Neural progenitor cell (in vitro differentiated cells): ENCODE data around the gene ACSBG1. TPM values are rescaled to one million over a fixed set of nuclear protein-coding genes. Genes with fewer than 3 reads are reported as not detected.

Experiments
- DNase-seq: peaks from one replicate; pipeline ENCODE4 v3.0.0-alpha.2; 2016; ENCODE audit warnings: low spot score
- H2AFZ ChIP-seq: fragments of 200-600 bp; sonication (generic); replicated peaks from 2 replicates; pipeline ENCODE4 v1.6.1; 2016; ENCODE audit warnings: antibody characterized with exemption
- H3F3A ChIP-seq: fragments of 200-600 bp; sonication (generic); 2 replicates; pipeline ENCODE4 v1.6.1; 2016; ENCODE audit warnings: antibody characterized with exemption, low read depth
- H3K27ac ChIP-seq: fragments of 200-600 bp; sonication (generic); 2 replicates; pipeline ENCODE4 v1.5.1; 2016; ENCODE audit warnings: mild to moderate bottlenecking
- H3K27me3 ChIP-seq: fragments of 200-600 bp; sonication (generic); 2 replicates; pipeline ENCODE4 v1.6.1; 2016; ENCODE audit warnings: mild to moderate bottlenecking, moderate library complexity
- H3K36me3 ChIP-seq: fragments of 200-600 bp; sonication (generic); 2 replicates; pipeline ENCODE4 v1.5.1; 2016
- H3K4me1 ChIP-seq: fragments of 200-600 bp; sonication (generic); 2 replicates; pipeline ENCODE4 v1.6.1; 2016; ENCODE audit warnings: mixed run types
- H3K4me2 ChIP-seq: fragments of 200-600 bp; sonication (generic); 2 replicates; pipeline ENCODE4 v1.6.1; 2016
- H3K4me3 ChIP-seq: fragments of 200-600 bp; sonication (generic); 2 replicates; pipeline ENCODE4 v1.5.1; 2016
- H3K79me2 ChIP-seq: fragments of 200-600 bp; sonication (generic); 2 replicates; pipeline ENCODE4 v1.6.1; 2016; ENCODE audit warnings: low read depth
- H3K9ac ChIP-seq: fragments of 200-600 bp; sonication (generic); 2 replicates; pipeline ENCODE4 v1.6.1; 2016
- H3K9me3 ChIP-seq: fragments of 200-600 bp; sonication (generic); 2 replicates; pipeline ENCODE4 v1.5.1; 2016; ENCODE audit warnings: low read depth
- H4K20me1 ChIP-seq: fragments of 200-600 bp; sonication (generic); 2 replicates; pipeline ENCODE4 v1.6.1; 2016; ENCODE audit warnings: low read depth
- H3K27ac Mint-ChIP-seq: 3 replicates; pipeline ENCODE4 v1.8.0; 2021; ENCODE audit warnings: mixed read lengths
- H3K27me3 Mint-ChIP-seq: 2 replicates; pipeline ENCODE4 v1.8.0; 2022; ENCODE audit warnings: low read depth, mild to moderate bottlenecking, inconsistent platforms, moderate library complexity, mixed read lengths; ENCODE audit not compliant: insufficient read depth
- H3K36me3 Mint-ChIP-seq: 3 replicates; pipeline ENCODE4 v1.8.0; 2021; ENCODE audit warnings: mixed read lengths
- H3K4me1 Mint-ChIP-seq: 3 replicates; pipeline ENCODE4 v1.8.0; 2021; ENCODE audit warnings: mixed read lengths
- H3K4me3 Mint-ChIP-seq: 3 replicates; pipeline ENCODE4 v1.8.0; 2021; ENCODE audit warnings: mild to moderate bottlenecking, moderate library complexity, mixed read lengths
- H3K9me3 Mint-ChIP-seq: 3 replicates; pipeline ENCODE4 v1.8.0; 2020; ENCODE audit warnings: mixed read lengths
- CTCF ChIP-seq: fragments of 200-600 bp; sonication (generic); IDR thresholded peaks from 2 replicates; pipeline ENCODE4 v1.5.1; 2017; ENCODE audit warnings: antibody characterized with exemption, mild to moderate bottlenecking
- EZH2 ChIP-seq: fragments of 200-600 bp; sonication (generic); IDR thresholded peaks from 2 replicates; pipeline ENCODE4 v1.6.1; 2017; ENCODE audit warnings: antibody characterized with exemption, mild to moderate bottlenecking, moderate library complexity
- EZH2phosphoT487 ChIP-seq: fragments of 200-600 bp; sonication (generic); IDR thresholded peaks from 2 replicates; pipeline ENCODE4 v1.6.1; 2017; ENCODE audit warnings: antibody characterized with exemption
- total RNA-seq: library from RNA; depleted of rRNA; stranded (reverse); fragments of >200 nt; gene quantifications from 2 replicates; pipeline ENCODE4 v1.2.3, GENCODE V29; 2015; ENCODE audit warnings: low replicate concordance

The ACSBG1 gene
- total RNA-seq, 1 donor from 2014 or later, result 0.11 TPM

- Histone ChIP-seq H3K27me3 (no peaks in the 10 kb centered on the region), H3K4me3 (no peak overlapping the region), H3K79me2 (no peaks in the 10 kb centered on the region), H3F3A (no peaks in the 10 kb centered on the region), H3K9ac (no peak overlapping the region), H3K4me1 (no peaks in the 10 kb centered on the region), H3K36me3 (no peaks in the 10 kb centered on the region), H3K4me2 (no peak overlapping the region), H2AFZ (no peak overlapping the region), H3K9me3 (no peaks in the 10 kb centered on the region), H3K27ac (no peak overlapping the region), H4K20me1 (no peaks in the 10 kb centered on the region)
- Mint-ChIP-seq H3K4me3 (no peak overlapping the region), H3K27ac (no peak overlapping the region), H3K9me3 (no peaks in the 10 kb centered on the region), H3K4me1 (no peaks in the 10 kb centered on the region), H3K36me3 (peaks cover 2% of the 10 kb centered on the region), H3K27me3 (peaks cover 2% of the 10 kb centered on the region)
- DNase-seq, result peak; percentile 84
- TF ChIP-seq CTCF (peak; percentile 82), EZH2phosphoT487 (no peak)
Observed at GRCh38 chr15:78177447-78177873, 56.9 kb downstream of the ACSBG1 start.

- no peaks in the 10 kb centered on the region for H3K27me3 ChIP-seq
- DNase-seq, result no peak
- Mint-ChIP-seq H3K9me3 (no peaks in the 10 kb centered on the region), H3K36me3 (peaks cover 7% of the 10 kb centered on the region), H3K27ac (no peak overlapping the region), H3K4me1 (no peaks in the 10 kb centered on the region), H3K27me3 (no peaks in the 10 kb centered on the region), H3K4me3 (no peak overlapping the region)
- TF ChIP-seq EZH2, result no peak
- no peak overlapping the region for H3K4me3 ChIP-seq
- no peak overlapping the region for H2AFZ ChIP-seq
- no peaks in the 10 kb centered on the region for H3K36me3 ChIP-seq
- no peaks in the 10 kb centered on the region for H3K79me2 ChIP-seq
- H3F3A ChIP-seq, result no peaks in the 10 kb centered on the region
- no peak overlapping the region for H3K9ac ChIP-seq
- no peaks in the 10 kb centered on the region for H3K9me3 ChIP-seq
- no peaks in the 10 kb centered on the region for H4K20me1 ChIP-seq
- H3K4me1 ChIP-seq, result no peaks in the 10 kb centered on the region
- H3K27ac ChIP-seq, result no peak overlapping the region
- no peak overlapping the region for H3K4me2 ChIP-seq
Observed at GRCh38 chr15:78175330-78175729, 59.0 kb downstream of the ACSBG1 start.

- Mint-ChIP-seq H3K36me3 (peaks cover 9% of the 10 kb centered on the region), H3K27me3 (no peaks in the 10 kb centered on the region), H3K4me1 (no peaks in the 10 kb centered on the region), H3K9me3 (no peaks in the 10 kb centered on the region), H3K27ac (no peak overlapping the region), H3K4me3 (no peak overlapping the region)
- Histone ChIP-seq H3K36me3 (no peaks in the 10 kb centered on the region), H3K27me3 (no peaks in the 10 kb centered on the region), H3K27ac (no peak overlapping the region), H2AFZ (no peak overlapping the region), H3F3A (no peaks in the 10 kb centered on the region), H3K4me1 (no peaks in the 10 kb centered on the region), H3K9ac (no peak overlapping the region), H3K4me3 (no peak overlapping the region), H3K79me2 (no peaks in the 10 kb centered on the region), H4K20me1 (no peaks in the 10 kb centered on the region), H3K9me3 (no peaks in the 10 kb centered on the region), H3K4me2 (no peak overlapping the region)
- DNase-seq, result no peak
- TF ChIP-seq EZH2, result no peak
- no peak for TF ChIP-seq CTCF
- no peak for TF ChIP-seq EZH2phosphoT487
Observed at GRCh38 chr15:78174401-78174800, 60.0 kb downstream of the ACSBG1 start.

- Histone ChIP-seq H3K36me3 (peaks cover 4% of the 10 kb centered on the region), H3K4me2 (no peak overlapping the region), H3K27ac (no peak overlapping the region), H2AFZ (no peak overlapping the region), H3F3A (no peaks in the 10 kb centered on the region), H3K4me1 (no peaks in the 10 kb centered on the region), H3K4me3 (no peak overlapping the region), H3K79me2 (no peaks in the 10 kb centered on the region), H3K27me3 (no peaks in the 10 kb centered on the region), H3K9ac (no peak overlapping the region), H3K9me3 (no peaks in the 10 kb centered on the region), H4K20me1 (no peaks in the 10 kb centered on the region)
- H3K36me3 Mint-ChIP-seq, result peaks cover 12% of the 10 kb centered on the region
- no peaks in the 10 kb centered on the region for H3K9me3 Mint-ChIP-seq
- DNase-seq, result no peak
- H3K4me3 Mint-ChIP-seq, result no peak overlapping the region
- no peaks in the 10 kb centered on the region for H3K27me3 Mint-ChIP-seq
- H3K4me1 Mint-ChIP-seq, result no peaks in the 10 kb centered on the region
- no peak overlapping the region for H3K27ac Mint-ChIP-seq
- TF ChIP-seq EZH2phosphoT487, result no peak
- TF ChIP-seq EZH2, result no peak
- no peak for TF ChIP-seq CTCF
Observed at GRCh38 chr15:78171864-78172472, 62.4 kb downstream of the ACSBG1 start.
